Adrenal gland (tissue), 12 donors: Measurements from ENCODE around the gene SLC1A5. TPM values are rescaled to one million over a fixed set of nuclear protein-coding genes. Genes with fewer than 3 reads are reported as not detected.

Source experiments
- DNase-seq, 7 donors: peaks; one replicate each; pipeline ENCODE4 v3.0.0-alpha.2; 2019 to 2020
- H3K27ac ChIP-seq, 5 donors: fragments of 200-600 bp; sonication (generic) in 4 of 5; 1 replicate in 3 of 5; 2 replicates in 2 of 5; pipeline versions ENCODE4 v1.5.1 to v1.8.0; 2016 to 2020; ENCODE audit warnings: mild to moderate bottlenecking in 1 of 5
- H3K27me3 ChIP-seq: fragments of 200-600 bp; 2 replicates; pipeline ENCODE4 v1.8.0; 2021
- H3K36me3 ChIP-seq, 2 donors: fragments of 200-600 bp; replicated peaks in 1 of 2; 1 replicate in 1 of 2; 2 replicates in 1 of 2; pipeline versions ENCODE4 v1.5.1 to v1.8.0; 2018 to 2022
- H3K4me1 ChIP-seq, 2 donors: fragments of 200-600 bp; replicated peaks in 1 of 2; 1 replicate in 1 of 2; 2 replicates in 1 of 2; pipeline versions ENCODE4 v1.5.1 to v1.8.0; 2018 to 2021
- H3K4me3 ChIP-seq, 4 donors: fragments of 200-600 bp; sonication (generic) in 3 of 4; one replicate each; pipeline ENCODE4 v1.5.1; 2016 to 2018
- H3K9me3 ChIP-seq, 3 donors: fragments of 200-600 bp; sonication (generic) in 1 of 3; replicated peaks in 1 of 3; 1 replicate in 2 of 3; 2 replicates in 1 of 3; pipeline versions ENCODE4 v1.5.1 to v1.8.0; 2016 to 2021
- POLR2A ChIP-seq, 2 donors: fragments of 450-650 bp; IDR thresholded peaks; one replicate each; pipeline ENCODE4 v1.6.1; 2017; ENCODE audit warnings: antibody characterized with exemption in 2 of 2, mild to moderate bottlenecking in 2 of 2, moderate library complexity in 1 of 2
- WGBS, 4 donors: extraction: QIAGEN DNeasy Blood & Tissue Kit in 2 of 4; methylation state at CpG; one replicate each; pipeline versions ENCODE4 v1.1.5 to v1.1.7; 2013 to 2017; 5-methylcytosine and 5-hydroxymethylcytosine counted together
- intact Hi-C, 2 donors: fragments of 100-400 bp; cut with DNase I; formaldehyde crosslinking; loops; one replicate each; pipeline versions ENCODE4 v1.14.1 to v1.15.0; 2022 to 2023
- polyA plus RNA-seq, 3 donors: library from polyadenylated mRNA; stranded (reverse); fragments of 200-250 nt in 2 of 3; fragments of 350-450 nt in 1 of 3; fragmentation: Illumina TruSeq in 1 of 3; extraction: RNeasy Lipid Tissue Mini Kit (QIAGEN cat#74804) in 1 of 3; gene quantifications; one replicate each; pipeline ENCODE4 v1.2.3, GENCODE V29; 2013 to 2014
- total RNA-seq, 9 donors: library from RNA; depleted of rRNA in 4 of 9; stranded (reverse); fragments of >200 nt in 4 of 9; fragments of 120-200 nt in 1 of 9; fragmentation: NEBNext Ultra II Directional in 1 of 9; extraction: Animal tissue kit (Norgen Biotek cat#: 25700) in 1 of 9; gene quantifications; one replicate each; pipeline versions ENCODE4 v1.1.0 to v1.2.4, GENCODE V29; 2013 to 2023
- TF ChIP-seq, protein P1 (sequence below), 6 experiments: fragments of 450-650 bp in 4 of 6; fragments of 200-600 bp in 2 of 6; sonication (generic) in 1 of 6; IDR thresholded peaks; 1 replicate in 5 of 6; 2 replicates in 1 of 6; pipeline versions ENCODE4 v1.5.1 to v1.8.0; 2016 to 2021; ENCODE audit warnings: antibody characterized with exemption in 6 of 6, mild to moderate bottlenecking in 2 of 6, moderate library complexity in 1 of 6
- donor health status: healthy with polysubstance abuse.
- donor health status: Bipolar disorder and iron deficiency.
- donor health status: DM: yes; HTN: yes; CAD: no.
- donor health status: DM: no; HTN: no; CAD: no.
- donor health status: DM: no; HTN: no; CAD: no.
- donor health status: DM: yes; HTN: yes; CAD: no.

The SLC1A5 gene
- total and polyA plus RNA-seq, 12 donors, result 4.7 to 56.9 (median 28.5) TPM

DNA sequence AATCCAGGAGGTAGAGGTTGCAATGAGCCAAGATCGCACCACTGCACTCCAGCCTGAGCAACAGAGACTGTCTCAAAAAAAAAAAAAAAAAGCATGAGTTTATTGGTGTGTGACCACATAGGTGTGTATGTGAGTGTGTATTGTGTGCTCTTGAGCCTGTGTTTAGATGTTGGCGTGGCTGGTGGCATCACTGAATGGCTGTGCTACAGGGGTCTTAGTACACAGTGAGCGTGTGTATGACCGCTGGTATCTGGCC is 2.5 kb downstream of the SLC1A5 start:
- no peak for DNase-seq
- H3K27me3 ChIP-seq, result peaks cover 4% of the 10 kb centered on the region
- WGBS, 4 donors, result 63 to 81% (median 77%) methylated on average over 4 of the region's 4 CpGs
- intact Hi-C loops, result no loop called here
- peak overlapping the region in 4 of 5 donors; percentile 56 to 89 (median 78) for H3K27ac ChIP-seq
- no peaks in the 10 kb centered on the region for H3K9me3 ChIP-seq
- peak overlapping the region in 1 of 4 donors; percentile 72 for H3K4me3 ChIP-seq
- H3K36me3 ChIP-seq, result peaks cover 0 to 19% of the 10 kb centered on the region in 2 donors
- H3K4me1 ChIP-seq, result peaks cover 0 to 19% of the 10 kb centered on the region in 2 donors
- no peak for TF ChIP-seq POLR2A (IDR thresholded peaks at IDR 0.05)
- TF ChIP-seq, protein P1, sequence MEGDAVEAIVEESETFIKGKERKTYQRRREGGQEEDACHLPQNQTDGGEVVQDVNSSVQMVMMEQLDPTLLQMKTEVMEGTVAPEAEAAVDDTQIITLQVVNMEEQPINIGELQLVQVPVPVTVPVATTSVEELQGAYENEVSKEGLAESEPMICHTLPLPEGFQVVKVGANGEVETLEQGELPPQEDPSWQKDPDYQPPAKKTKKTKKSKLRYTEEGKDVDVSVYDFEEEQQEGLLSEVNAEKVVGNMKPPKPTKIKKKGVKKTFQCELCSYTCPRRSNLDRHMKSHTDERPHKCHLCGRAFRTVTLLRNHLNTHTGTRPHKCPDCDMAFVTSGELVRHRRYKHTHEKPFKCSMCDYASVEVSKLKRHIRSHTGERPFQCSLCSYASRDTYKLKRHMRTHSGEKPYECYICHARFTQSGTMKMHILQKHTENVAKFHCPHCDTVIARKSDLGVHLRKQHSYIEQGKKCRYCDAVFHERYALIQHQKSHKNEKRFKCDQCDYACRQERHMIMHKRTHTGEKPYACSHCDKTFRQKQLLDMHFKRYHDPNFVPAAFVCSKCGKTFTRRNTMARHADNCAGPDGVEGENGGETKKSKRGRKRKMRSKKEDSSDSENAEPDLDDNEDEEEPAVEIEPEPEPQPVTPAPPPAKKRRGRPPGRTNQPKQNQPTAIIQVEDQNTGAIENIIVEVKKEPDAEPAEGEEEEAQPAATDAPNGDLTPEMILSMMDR (IDR thresholded peaks at IDR 0.05), result no peak

DNA sequence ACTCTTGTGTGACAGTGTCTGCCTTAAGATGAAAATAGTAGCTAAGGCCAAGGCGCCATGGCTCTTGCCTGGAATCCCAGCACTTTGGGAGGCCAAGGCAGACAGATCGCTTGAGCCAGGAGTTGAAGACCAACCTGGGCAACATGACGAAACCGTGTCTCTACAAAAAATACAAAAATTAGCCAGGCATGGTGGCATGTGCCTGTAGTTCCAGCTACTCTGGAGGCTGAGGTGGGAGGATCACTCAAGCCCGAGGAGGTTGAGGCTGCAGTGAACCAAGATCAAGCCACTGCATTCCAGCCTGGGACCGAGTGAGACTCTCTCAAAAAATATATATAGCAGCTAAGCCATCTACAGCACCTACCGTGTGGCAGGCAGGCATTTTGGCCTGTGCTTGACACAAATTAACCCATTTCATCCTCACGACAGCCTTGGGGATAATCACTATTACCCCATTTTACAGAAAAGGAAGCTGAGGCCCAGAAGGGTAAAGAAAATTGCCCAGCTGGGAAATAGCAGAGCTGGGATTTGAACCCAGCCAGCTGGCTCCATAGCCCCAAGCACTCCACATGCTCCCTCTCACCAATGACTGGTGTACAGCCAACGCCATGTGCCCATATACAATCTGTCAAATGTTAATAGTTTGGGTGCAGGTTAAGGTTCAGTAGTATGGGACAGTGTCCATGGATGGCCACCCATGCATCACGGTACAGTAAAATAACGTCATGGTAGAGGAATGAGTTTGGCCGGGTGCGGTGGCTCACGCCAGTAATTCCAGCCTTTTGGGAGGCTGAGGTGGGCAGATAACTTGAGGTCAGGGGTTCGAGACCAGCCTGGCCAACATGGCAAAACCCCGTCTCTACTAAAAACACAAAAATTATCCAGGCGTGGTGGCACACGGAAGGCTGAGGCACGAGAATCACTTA is 3.1 kb downstream of the SLC1A5 start:
- H3K4me3 ChIP-seq, result peak overlapping the region in 1 of 4 donors; percentile 72
- WGBS, 4 donors, result 77 to 83% (median 81%) methylated on average over 19 of the region's 19 CpGs
- peaks cover 0 to 23% of the 10 kb centered on the region in 2 donors for H3K36me3 ChIP-seq
- peaks cover 0 to 19% of the 10 kb centered on the region in 2 donors for H3K4me1 ChIP-seq
- peaks cover 4% of the 10 kb centered on the region for H3K27me3 ChIP-seq
- intact Hi-C loops, result no loop called here
- TF ChIP-seq, protein P1 (IDR thresholded peaks at IDR 0.05), result no peak
- TF ChIP-seq POLR2A (IDR thresholded peaks at IDR 0.05), result no peak
- no peaks in the 10 kb centered on the region for H3K9me3 ChIP-seq
- DNase-seq, result no peak
- peak overlapping the region in 4 of 5 donors; percentile 56 to 89 (median 78) for H3K27ac ChIP-seq

DNA sequence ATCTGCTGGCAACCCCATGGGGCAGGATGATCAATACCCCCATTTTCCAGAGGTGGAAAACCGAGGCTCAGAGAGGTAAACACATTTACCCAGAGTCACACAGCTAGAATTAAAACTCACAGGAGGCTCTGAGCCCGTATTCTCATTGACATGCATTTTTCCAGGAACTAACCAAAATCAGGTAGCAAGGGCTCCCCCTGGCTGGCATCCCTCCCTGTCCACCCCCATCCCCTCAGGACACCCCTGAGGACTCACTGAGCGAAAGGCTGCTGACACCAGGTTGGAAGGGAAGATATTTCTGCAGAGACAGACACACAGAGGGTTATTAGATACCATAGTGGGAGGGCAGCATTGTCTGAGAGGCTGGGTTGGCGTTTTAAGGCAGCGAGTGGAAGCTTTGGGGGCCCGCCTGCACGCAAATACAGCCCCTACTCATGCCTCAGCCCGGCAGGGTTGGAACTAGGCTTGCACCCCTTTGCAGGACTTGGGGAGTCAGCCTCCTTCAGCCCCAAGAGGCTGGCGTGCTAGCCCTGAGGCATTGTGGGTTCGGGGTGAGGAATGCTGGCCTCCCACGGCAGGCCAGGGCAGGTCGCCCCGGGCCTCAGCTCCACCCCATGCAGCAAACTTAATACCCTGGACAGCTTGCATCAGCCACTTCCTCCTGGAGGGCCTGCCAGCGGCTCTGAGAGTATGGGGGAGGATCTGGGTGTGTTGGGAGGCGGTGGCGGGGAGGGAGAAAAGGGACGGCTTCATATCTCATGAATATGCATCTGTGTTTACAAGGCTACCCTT is 3.9 kb downstream of the SLC1A5 start:
- Histone ChIP-seq H3K27me3 (peaks cover 4% of the 10 kb centered on the region), H3K9me3 (no peaks in the 10 kb centered on the region), H3K36me3 (peaks cover 0 to 23% of the 10 kb centered on the region in 2 donors), H3K4me3 (peak overlapping the region in 1 of 4 donors; percentile 29), H3K27ac (peak overlapping the region in 2 of 5 donors; percentile 47 to 89), H3K4me1 (peaks cover 0 to 19% of the 10 kb centered on the region in 2 donors)
- intact Hi-C loops, result no loop called here
- TF ChIP-seq, protein P1 (IDR thresholded peaks at IDR 0.05), result no peak
- no peak for TF ChIP-seq POLR2A (IDR thresholded peaks at IDR 0.05)
- DNase-seq, result peak in 6 of 7 donors; percentile 26 to 70 (median 63)
- WGBS, 4 donors, result 48 to 64% (median 52%) methylated on average over 10 to 17 of the region's 17 CpGs

DNA sequence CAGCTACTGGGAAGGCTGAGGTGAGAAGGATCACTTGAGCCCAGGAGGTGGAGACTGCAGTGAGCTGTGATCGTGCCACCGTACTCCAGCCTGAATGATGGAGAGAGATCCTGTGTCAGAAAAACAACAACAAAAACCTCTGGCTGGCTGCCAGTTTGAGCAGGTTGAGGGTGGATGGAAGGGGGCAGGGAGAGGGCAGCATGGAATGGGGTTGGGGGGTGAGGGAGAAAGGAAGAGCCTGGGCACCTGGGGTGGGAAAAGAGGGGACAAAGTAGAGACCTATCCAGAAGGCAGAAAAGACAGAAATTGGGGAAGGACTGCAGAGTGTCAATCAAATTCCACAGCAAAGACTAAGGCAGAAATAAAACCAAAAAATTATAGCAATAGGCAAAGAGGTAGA is 4.7 kb downstream of the SLC1A5 start:
- Histone ChIP-seq H3K27ac (no peak overlapping the region), H3K4me3 (no peak overlapping the region), H3K27me3 (peaks cover 4% of the 10 kb centered on the region), H3K4me1 (peaks cover 0 to 15% of the 10 kb centered on the region in 2 donors), H3K36me3 (peaks cover 0 to 26% of the 10 kb centered on the region in 2 donors), H3K9me3 (no peaks in the 10 kb centered on the region)
- intact Hi-C loops, result no loop called here
- WGBS, 4 donors, result 35 to 46% (median 44%) methylated on average over 2 of the region's 2 CpGs
- TF ChIP-seq, protein P1 (IDR thresholded peaks at IDR 0.05), result no peak
- no peak for DNase-seq
